ENCODE data around the gene TMEM229A. TPM values are rescaled to one million over a fixed set of nuclear protein-coding genes. Genes with fewer than 3 reads are reported as not detected.

Gene TMEM229A
- total and polyA plus RNA-seq, 2 of the 8 experiments (the other 6 are each of a cell fraction or from before 2014, with no cell fraction given): 0.33 to 0.54 TPM

GRCh38 chr7:124060528-124060927, 27.7 kb upstream of the TMEM229A start:
- Histone ChIP-seq H3K27ac (ENCODE audit: low read depth, low read length) (no peak overlapping the region), H3K9ac (replicated peaks in 1 of 4; ENCODE audit: extremely low read depth in 1 of 4, low read depth in 3 of 4, low read length in 3 of 4) (no peak overlapping the region), H3K4me1 (replicated peaks in 1 of 4; ENCODE audit: control insufficient read depth in 3 of 4, insufficient read depth in 4 of 4, low read length in 3 of 4) (no peaks in the 10 kb centered on the region), H3K56ac (replicated peaks; ENCODE audit: insufficient read length, low read depth, low read length) (no peak overlapping the region), H2BK120ac (replicated peaks; ENCODE audit: low read depth, low read length) (no peak overlapping the region), H3K4ac (replicated peaks; ENCODE audit: insufficient read length, low read depth, low read length) (no peak overlapping the region), H3K27me3 (replicated peaks in 1 of 4; ENCODE audit: control insufficient read depth in 3 of 4, extremely low read depth in 1 of 4, insufficient read depth in 3 of 4, low read length in 3 of 4) (no peaks in the 10 kb centered on the region), H3K23ac (ENCODE audit: insufficient read length) (no peak overlapping the region), H2BK5ac (ENCODE audit: low read depth, low read length) (no peak overlapping the region), H3K36me3 (ENCODE audit: control insufficient read depth in 2 of 4, insufficient read depth in 4 of 4, low read length in 3 of 4) (no peaks in the 10 kb centered on the region), H2BK12ac (ENCODE audit: low read depth, low read length) (no peak overlapping the region), H2BK15ac (ENCODE audit: low read length) (no peak overlapping the region), H3K79me2 (ENCODE audit: control insufficient read depth in 1 of 2, insufficient read depth in 2 of 2, low read length in 2 of 2) (no peaks in the 10 kb centered on the region), H4K20me1 (replicated peaks in 1 of 2; ENCODE audit: control insufficient read depth in 1 of 2, insufficient read depth in 2 of 2, low read length in 2 of 2) (no peaks in the 10 kb centered on the region), H3K4me3 (ENCODE audit: extremely low read depth in 1 of 4, insufficient read depth in 2 of 4, low read depth in 3 of 4, low read length in 4 of 4) (no peak overlapping the region), H3K79me1 (ENCODE audit: low read depth, low read length) (no peaks in the 10 kb centered on the region), H3K14ac (ENCODE audit: insufficient read length) (no peak overlapping the region), H4K91ac (replicated peaks; ENCODE audit: insufficient read length, low read length) (no peak overlapping the region), H4K8ac (ENCODE audit: extremely low read depth, insufficient read depth, low read length) (no peak overlapping the region), H3K9me3 (ENCODE audit: insufficient read depth in 2 of 2, low read depth in 1 of 2, low read length in 1 of 2) (no peaks in the 10 kb centered on the region), H3K18ac (ENCODE audit: extremely low read depth, low read length) (no peak overlapping the region), H2AK5ac (ENCODE audit: low read depth, low read length) (no peak overlapping the region), H2AFZ (ENCODE audit: low read length) (no peak overlapping the region), H4K5ac (ENCODE audit: insufficient read length, low read depth, low read length) (no peak overlapping the region), H3K4me2 (ENCODE audit: insufficient read depth in 1 of 2, low read depth in 2 of 2, low read length in 2 of 2) (no peak overlapping the region), H3K23me2 (ENCODE audit: low read depth, low read length) (no peaks in the 10 kb centered on the region), H2BK20ac (ENCODE audit: low read length) (no peak overlapping the region)
- DNase-seq (ENCODE audit: low read depth in 1 of 2, low spot score in 2 of 2) (no peak), FAIRE-seq (no peak)
- POLR2A ChIA-PET (ENCODE audit: partially characterized antibody): no interaction called here
- CTCF ChIA-PET (ENCODE audit: partially characterized antibody): no interaction called here
- 94% methylated on average over 2 of the region's 2 CpGs; no CpG with 5 or more reads in 1 of the 2 experiments for WGBS, 2 experiments (ENCODE audit: extremely low coverage in 1 of 2, insufficient coverage in 1 of 2, insufficient read length in 1 of 2, insufficient replicate concordance in 2 of 2, low coverage in 1 of 2, low lambda C conversion rate in 2 of 2, missing lambda C conversion rate in 1 of 2)
- no peak for TF ChIP-seq CHD2 (IDR thresholded peaks at IDR 0.05; ENCODE audit: low read length)
- no peak for TF ChIP-seq GABPA (IDR thresholded peaks at IDR 0.05; ENCODE audit: borderline replicate concordance, insufficient read depth, low read length)
